Inflammatory macrophage treated with lipopolysaccharide for 4 hours (primary cell): ENCODE data around the gene IL17REL.
"Not testable (repeated sequence)": the region's sequence is repeated elsewhere in the genome, so short reads cannot be mapped to it uniquely, and the experiment has no call there.

Source experiments
- DNase-seq: peaks from one replicate; pipeline ENCODE4 v3.0.0-alpha.2; 2020

Gene IL17REL

DNA sequence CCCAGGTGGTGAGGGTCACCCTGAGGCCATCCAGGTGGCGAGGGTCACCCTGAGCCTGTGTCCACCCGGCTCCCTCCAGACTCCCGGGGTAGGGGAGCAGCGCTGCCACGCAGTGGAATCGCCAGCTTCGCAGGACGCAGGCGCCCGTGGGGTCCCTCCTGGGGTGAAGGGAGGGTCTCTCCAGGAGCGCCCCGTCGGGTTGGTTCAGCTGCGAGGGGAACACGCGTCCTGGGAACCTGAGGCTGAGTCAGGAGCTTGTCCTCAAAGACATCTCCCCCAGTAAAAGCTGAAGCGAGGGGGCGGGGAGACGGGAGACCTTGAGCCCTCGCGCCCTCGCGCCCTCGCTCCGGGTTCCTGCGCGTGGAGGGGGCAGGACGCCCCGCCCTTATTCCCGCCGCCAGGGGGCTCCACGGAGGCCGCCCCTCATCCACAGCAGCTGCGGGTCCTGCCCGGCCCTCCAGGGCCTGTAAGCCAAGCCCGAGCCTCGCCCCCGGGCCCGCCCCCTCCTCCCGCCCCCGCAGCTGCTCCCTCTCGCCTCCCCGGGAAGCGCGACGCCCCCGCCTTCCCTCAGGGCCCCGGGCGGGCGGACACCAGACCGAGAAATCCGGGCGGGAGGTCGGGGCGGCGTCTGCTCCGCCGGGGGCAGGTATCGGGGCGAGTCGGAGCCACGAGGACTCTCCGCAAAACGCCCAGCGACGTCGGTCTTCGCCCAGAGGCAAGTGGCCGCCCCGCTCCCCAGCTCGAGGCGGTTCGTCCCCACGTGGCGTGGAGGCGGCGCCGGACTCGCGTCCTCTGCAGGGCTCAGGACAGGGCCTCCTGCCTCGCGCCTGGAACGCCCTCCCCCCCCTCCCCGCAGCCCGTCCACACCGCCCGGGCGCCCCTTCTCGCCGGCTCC is 29.2 kb downstream of the IL17REL start:
- DNase-seq, result no peak

DNA sequence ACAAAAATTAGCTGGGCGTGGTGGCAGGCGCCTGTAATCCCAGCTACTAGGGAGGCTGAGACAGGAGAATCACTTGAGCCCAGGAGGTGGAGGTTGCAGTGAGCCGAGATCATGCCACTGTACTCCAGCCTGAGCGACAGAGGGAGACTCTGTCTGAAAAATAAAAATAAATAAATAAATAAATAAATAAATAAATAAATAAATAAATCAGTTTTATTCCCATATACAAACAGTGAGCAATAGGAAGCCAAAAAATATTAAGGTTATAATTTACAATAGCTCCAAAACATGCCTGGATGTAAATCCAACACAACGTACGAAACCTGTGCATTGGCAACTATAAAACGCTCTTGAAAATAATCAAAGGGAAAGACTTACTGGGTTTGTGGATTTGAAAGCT is 30.8 kb downstream of the IL17REL start:
- DNase-seq, result not testable (repeated sequence)

GRCh38 chr22:49979587-49980264 is 32.8 kb downstream of the IL17REL start:
- DNase-seq, result peak; percentile 87

DNA sequence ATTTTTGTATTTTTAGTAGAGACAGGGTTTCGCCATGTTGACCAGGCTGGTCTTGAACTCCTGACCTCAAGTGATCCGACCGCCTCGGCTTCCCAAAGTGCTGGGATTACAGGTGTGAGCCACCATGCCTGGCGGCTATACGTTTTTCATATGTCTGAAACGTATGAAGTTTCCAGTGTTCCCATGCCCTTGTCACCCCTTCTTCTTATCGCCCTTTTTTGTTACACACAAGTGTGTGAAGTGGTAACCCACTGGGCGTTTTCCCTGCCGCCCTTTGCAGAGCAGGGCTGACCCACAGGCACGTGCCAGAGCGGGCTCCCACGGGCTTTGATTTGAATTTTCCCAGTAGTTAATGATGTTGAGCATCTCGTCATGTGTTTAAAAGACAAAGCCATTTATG is 35.0 kb downstream of the IL17REL start:
- no peak for DNase-seq

GRCh38 chr22:49976439-49977175 is 36.0 kb downstream of the IL17REL start:
- DNase-seq, result peak; percentile 88

- peak; percentile 41 for DNase-seq
These were observed 36.8 kb downstream of the IL17REL start for GRCh38 chr22:49975543-49976389.

DNA sequence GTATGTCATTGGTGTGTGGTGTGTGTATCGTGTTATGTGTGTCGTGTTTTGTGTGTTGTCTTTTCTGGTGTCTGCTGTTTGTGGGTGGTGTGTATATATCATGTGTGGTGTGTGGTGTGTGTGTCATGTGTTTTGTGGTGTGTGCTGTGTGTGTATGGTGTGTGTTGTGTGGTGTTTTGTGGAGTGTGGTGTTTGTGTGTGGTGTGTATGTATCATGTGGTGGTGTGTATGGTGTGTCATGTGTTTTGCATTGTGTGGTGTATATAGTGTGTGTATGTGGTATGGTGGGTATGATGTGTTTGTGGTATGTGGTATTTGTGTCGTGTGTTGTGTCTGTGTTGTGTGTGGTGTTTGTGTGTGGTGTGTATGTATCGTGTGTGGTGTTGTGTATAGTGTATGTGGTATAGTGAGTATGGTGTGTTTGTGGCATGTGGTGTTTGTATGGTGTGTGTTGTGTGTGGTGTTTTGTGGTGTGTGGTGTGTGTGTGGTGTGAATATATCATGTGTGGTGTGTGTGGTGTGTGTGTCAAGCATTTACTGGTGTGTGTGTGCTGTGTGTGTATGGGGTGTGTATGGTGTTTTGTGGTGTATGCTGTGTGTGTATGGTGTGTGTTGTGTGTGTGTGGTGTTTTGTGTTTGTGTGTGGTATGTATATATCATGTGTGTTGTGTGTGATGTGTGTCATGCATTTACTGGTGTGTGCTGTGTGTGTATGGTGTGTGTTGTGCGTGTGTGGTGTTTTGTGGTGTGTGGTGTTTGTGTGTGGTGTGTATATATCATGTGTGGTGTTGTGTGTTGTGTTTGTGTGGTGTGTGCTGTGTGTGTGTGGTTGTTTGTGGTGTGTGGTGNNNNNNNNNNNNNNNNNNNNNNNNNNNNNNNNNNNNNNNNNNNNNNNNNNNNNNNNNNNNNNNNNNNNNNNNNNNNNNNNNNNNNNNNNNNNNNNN is 39.3 kb downstream of the IL17REL start:
- no peak for DNase-seq

GRCh38 chr22:49972163-49973017 is 40.2 kb downstream of the IL17REL start:
- no peak for DNase-seq

DNA sequence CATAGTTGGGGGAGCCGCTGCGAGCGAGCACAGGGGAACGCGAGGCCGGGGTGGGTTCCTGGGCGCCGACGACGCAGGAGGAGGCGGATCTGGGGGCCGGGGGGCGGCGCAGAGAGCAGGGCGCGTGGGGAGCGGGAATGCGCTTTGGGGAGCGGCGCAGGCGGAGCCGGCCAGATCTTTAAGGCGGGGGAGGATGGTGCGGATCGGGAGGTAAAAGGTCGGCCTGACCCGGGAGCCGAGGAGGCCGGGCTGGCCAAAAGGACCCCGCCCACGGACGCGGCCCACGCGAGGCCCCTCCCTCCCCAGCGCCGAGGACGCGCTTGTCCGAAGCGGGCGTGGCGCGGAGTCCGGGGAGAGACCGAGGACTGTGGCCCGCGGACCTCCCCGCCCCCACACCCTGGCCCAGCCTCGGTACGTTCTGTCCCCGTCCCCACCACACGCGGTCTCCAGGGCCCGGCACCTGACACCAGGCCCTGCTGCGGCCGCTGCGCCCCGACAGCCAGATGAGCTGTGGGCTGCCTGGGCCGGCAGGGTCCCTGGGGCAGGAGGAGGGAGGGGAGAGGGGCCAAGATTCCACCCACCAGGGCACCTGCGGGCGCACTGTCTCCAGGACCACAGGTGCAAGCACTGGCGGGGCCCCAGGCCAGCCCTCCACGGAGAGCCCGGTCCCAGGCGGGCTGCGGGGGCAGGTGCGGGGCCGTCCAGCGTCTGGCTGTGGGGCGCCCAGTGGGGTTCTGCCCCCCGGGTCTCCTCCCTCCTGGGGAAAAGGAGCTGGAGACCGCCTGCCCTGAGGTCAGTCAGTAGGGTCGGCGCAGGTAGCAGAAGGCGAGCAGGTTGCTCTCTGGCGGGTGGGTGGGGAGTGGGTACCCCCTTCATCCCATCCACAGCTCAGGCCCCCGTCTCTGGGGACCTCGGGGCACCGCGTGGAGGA is 41.1 kb downstream of the IL17REL start:
- peak; percentile 87 for DNase-seq

DNA sequence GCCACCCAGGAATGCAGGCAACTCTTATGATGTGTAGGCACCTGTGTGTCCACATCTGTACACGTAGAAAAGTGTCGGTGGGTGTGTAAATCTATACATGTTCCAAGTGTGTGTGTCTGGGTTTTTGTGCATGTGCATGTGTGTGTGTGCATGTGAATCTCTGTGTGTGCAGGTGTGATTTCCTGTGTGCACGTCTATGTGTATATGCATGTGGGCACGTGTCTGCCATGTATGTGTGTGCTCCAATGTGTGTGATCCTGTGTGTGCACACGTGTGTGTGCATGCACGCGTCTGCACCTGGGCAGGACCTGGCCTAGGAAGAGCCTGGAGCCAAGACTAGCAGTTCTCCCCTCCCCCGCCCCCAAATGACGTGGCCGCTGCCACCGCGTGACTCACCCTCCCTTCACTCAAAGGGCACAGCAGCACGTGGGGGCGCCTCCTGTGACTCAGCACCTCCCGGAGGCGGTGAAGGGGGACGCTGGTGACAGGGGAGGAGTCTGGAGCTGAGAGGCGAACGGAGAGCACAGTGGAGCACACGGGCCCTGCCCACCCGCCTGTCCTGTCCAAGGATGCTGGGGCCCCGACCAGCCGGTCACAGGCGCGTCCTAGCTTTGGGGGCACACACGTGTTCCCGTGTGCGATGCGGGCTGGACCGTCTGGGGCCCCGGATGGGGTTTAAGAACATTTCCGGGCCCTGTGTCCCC is 41.9 kb downstream of the IL17REL start:
- peak; percentile 100 for DNase-seq

DNA sequence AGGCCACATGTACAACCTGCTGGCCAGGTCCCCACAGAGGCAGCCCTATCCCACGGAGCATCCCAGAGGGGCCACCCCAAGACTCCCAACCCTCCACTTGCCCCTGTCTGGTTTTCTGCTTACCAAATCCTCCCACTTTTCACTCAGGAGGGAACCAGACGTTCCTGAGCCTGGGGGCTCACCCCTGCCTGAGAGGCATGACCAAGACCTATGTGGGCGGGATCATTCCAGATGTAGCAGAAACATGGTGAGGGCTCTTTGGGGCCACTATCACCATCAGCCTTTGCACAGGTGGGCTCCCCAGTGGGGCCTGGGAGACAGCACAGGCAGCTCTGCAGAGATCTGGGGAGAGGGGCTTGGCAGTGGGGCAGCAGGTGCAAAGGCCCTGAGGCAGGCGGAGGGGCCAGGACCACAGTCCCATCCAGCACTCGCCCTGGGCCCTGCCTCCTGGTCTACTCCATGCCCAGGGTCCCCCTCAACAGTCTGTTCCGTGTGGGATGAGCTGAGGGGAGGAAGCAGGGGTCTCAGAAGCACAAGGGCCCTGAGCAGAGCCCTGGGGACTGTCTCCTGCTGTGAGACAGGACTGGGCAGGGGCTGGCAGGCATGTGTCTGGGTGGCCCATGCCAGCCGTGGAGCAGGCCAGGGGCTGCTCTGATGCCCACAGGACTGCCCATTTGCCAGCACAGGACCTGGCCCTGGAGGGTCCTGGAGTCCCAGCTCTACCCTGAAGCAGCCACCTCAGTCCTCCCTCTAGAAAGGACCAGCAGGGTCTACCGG is 42.6 kb downstream of the IL17REL start:
- DNase-seq, result peak; percentile 24

- DNase-seq, result no peak
These were observed 43.5 kb downstream of the IL17REL start for GRCh38 chr22:49968831-49969661.

DNA sequence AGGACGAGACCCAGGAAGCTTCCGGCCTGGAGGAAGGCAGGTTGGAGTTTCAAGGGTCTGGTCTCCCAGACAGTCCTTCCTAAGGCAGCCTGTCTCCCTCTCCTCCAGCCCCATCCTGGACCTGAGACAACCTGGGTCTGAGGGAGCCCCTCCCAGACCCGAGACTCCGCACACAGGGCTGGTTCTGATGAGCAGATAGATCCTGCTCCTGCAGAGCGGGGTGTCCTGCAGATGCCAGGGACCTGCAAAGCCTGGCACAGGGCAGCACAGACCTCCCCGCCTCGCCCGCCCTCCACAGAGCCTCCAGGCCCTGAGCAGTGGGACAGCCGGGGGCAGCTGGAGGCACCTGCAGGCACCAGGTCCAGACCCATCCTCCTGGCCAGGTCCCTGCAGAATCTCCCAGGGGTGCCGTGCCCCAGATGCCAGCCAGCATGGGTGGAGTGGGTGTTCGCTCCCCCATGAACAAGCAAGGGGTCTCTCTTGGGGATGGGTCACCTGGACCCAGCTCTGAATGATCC is 44.2 kb downstream of the IL17REL start:
- DNase-seq, result no peak

DNA sequence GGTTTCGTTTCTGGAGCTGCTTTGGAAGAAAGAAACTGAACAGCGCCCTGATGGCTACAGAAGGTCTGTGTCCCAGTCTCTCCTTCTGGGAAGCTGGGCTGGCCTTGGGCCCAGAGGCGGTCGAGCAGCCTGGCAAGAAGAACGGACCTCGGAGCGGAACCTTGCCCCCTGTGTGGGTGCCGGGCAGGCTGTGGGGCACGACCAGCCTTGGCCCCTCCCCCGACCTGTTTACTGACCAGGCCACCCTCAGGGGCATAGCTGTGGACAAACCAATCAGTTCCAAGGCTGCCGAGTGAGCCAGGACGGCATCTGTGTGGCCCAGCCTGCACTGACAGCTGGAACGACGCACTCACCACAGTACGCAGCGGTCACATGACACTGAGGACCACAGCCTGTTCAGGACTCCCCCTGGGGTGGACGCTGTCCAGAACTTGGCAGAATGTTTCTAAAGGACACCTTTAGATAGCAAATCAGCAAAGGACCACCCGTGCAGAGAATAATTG is 44.8 kb downstream of the IL17REL start:
- DNase-seq, result no peak

DNA sequence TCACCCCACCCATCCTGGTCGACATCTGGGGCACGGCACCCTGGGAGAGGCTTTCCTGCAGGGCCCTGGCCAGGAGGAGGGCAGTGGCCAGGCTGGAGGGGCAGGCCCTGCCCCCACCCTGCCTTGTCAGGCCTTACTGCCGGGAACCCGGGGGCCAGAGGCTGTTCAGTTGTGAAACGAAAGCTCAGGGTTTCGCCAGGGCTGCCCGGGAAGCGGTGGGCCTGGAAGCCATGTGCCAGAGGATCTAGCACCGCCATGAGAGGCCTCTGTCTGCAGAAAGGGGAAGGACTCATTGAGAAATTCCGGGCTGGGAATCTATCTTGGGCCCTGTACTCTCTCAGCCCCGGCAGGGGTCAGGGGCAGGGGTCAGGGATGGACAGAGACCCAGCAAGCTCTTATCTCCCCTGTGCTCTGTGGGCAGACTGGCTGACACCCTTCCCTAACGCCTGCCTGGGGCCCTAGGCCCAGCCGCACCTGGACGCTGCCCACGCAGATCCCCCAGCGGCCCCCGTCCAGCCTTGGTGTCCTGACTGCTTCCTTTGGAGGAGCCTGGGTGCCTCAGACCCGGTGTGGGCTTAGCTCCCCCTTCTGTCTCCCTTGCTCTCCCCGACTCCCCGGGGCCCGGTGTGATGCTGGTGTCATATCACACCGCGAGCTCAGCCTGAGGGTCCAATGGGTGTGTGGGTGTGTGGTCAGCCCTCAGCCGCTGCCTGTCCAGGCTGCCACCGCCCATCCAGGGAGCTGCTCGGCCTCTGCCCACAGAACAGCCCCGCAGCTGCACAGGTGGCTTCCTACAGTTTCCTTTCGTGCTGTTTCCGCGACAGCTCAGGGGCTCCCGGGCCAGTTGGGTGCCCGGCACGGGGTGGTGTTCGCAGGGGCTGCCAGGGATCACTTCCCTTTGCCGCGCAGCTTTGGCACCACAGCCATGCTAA is 45.5 kb downstream of the IL17REL start:
- peak; percentile 94 for DNase-seq
